CD14-positive monocyte (primary cell): ENCODE measurements around the gene ZBTB1. TPM values are rescaled to one million over a fixed set of nuclear protein-coding genes. Genes with fewer than 3 reads are reported as not detected.

Experiments
- DNase-seq, 3 donors: peaks; one replicate each; pipeline ENCODE4 v3.0.0-alpha.2; 2011 to 2022
- H2AFZ ChIP-seq: 2 replicates; pipeline ENCODE4 v1.6.0; 2012; ENCODE audit warnings: mild to moderate bottlenecking, low read depth, low read length, inconsistent platforms; ENCODE audit not compliant: insufficient read depth, poor library complexity, severe bottlenecking
- H3K27ac ChIP-seq, 2 donors: 1 replicate in 1 of 2; 2 replicates in 1 of 2; pipeline ENCODE4 v1.5.1; 2012 to 2013; ENCODE audit warnings: low read length in 2 of 2, control low read depth in 1 of 2, inconsistent platforms in 1 of 2, low read depth in 1 of 2, mild to moderate bottlenecking in 1 of 2
- H3K27me3 ChIP-seq, 2 donors: one replicate each; pipeline versions ENCODE4 v1.6.0 to v1.6.1; 2011 to 2013; ENCODE audit warnings: low read length in 2 of 2; ENCODE audit not compliant: control insufficient read depth in 2 of 2, insufficient read depth in 2 of 2
- H3K36me3 ChIP-seq, 2 donors: replicated peaks in 1 of 2; 1 replicate in 1 of 2; 2 replicates in 1 of 2; pipeline versions ENCODE4 v1.5.1 to v1.6.1; 2012 to 2013; ENCODE audit warnings: low read length in 2 of 2, control low read depth in 1 of 2, inconsistent platforms in 1 of 2, mild to moderate bottlenecking in 1 of 2; ENCODE audit not compliant: insufficient read depth in 2 of 2, control insufficient read depth in 1 of 2
- H3K4me1 ChIP-seq, 2 donors: 1 replicate in 1 of 2; 2 replicates in 1 of 2; pipeline versions ENCODE4 v1.5.1 to v1.6.1; 2012 to 2013; ENCODE audit warnings: low read length in 2 of 2, control low read depth in 1 of 2, inconsistent platforms in 1 of 2, mild to moderate bottlenecking in 1 of 2, moderate library complexity in 1 of 2; ENCODE audit not compliant: insufficient read depth in 2 of 2, control insufficient read depth in 1 of 2
- H3K4me2 ChIP-seq: replicated peaks from 2 replicates; pipeline ENCODE3; 2012; ENCODE audit warnings: low read length, moderate library complexity, mild to moderate bottlenecking; ENCODE audit not compliant: poor library complexity, severe bottlenecking; ENCODE audit errors: extremely low read depth
- H3K4me3 ChIP-seq, 3 experiments: fragments of 200-600 bp in 1 of 3; sonication (generic) in 1 of 3; replicated peaks in 1 of 3; 1 replicate in 2 of 3; 2 replicates in 1 of 3; pipeline ENCODE4 v1.5.1; 2011 to 2013; ENCODE audit warnings: low read length in 3 of 3, mild to moderate bottlenecking in 3 of 3, control low read depth in 2 of 3, low read depth in 2 of 3, inconsistent platforms in 1 of 3, moderate library complexity in 1 of 3
- H3K79me2 ChIP-seq: 2 replicates; pipeline ENCODE4 v1.6.0; 2012; ENCODE audit warnings: mild to moderate bottlenecking, control low read depth, inconsistent platforms, low read length, moderate library complexity; ENCODE audit not compliant: insufficient read depth
- H3K9ac ChIP-seq: 2 replicates; pipeline ENCODE4 v1.6.0; 2017; ENCODE audit warnings: low read length, mild to moderate bottlenecking; ENCODE audit not compliant: insufficient read depth, poor library complexity, severe bottlenecking
- H3K9me3 ChIP-seq, 2 donors: replicated peaks in 1 of 2; 1 replicate in 1 of 2; 2 replicates in 1 of 2; pipeline versions ENCODE4 v1.5.1 to v1.6.1; 2012 to 2013; ENCODE audit warnings: low read length in 2 of 2, control low read depth in 1 of 2; ENCODE audit not compliant: control insufficient read depth in 1 of 2, insufficient read depth in 1 of 2
- H4K20me1 ChIP-seq: 2 replicates; pipeline ENCODE4 v1.6.0; 2012; ENCODE audit warnings: mild to moderate bottlenecking, low read length, control low read depth, moderate library complexity; ENCODE audit not compliant: insufficient read depth
- H3K27ac Mint-ChIP-seq, 7 donors: one replicate each; pipeline ENCODE4 v1.8.0; 2020; ENCODE audit warnings: mild to moderate bottlenecking in 7 of 7, mixed read lengths in 7 of 7, moderate library complexity in 6 of 7, inconsistent platforms in 2 of 7
- H3K27me3 Mint-ChIP-seq, 3 donors: one replicate each; pipeline ENCODE4 v1.8.0; 2021 to 2022; ENCODE audit warnings: low read depth in 3 of 3, mild to moderate bottlenecking in 3 of 3, mixed read lengths in 3 of 3, moderate library complexity in 3 of 3, inconsistent platforms in 1 of 3
- H3K36me3 Mint-ChIP-seq, 2 donors: one replicate each; pipeline ENCODE4 v1.8.0; 2020; ENCODE audit warnings: mixed read lengths in 2 of 2, inconsistent platforms in 1 of 2, mild to moderate bottlenecking in 1 of 2
- H3K4me1 Mint-ChIP-seq: one replicate; pipeline ENCODE4 v1.8.0; 2020; ENCODE audit warnings: mild to moderate bottlenecking, mixed read lengths
- H3K4me3 Mint-ChIP-seq, 2 donors: one replicate each; pipeline ENCODE4 v1.8.0; 2020; ENCODE audit warnings: mild to moderate bottlenecking in 2 of 2, mixed read lengths in 2 of 2, moderate library complexity in 1 of 2
- H3K9me3 Mint-ChIP-seq, 7 donors: one replicate each; pipeline ENCODE4 v1.8.0; 2020 to 2022; ENCODE audit warnings: mixed read lengths in 7 of 7, mild to moderate bottlenecking in 6 of 7, moderate library complexity in 6 of 7, inconsistent platforms in 2 of 7
- WGBS: methylation state at CpG from one replicate; pipeline ENCODE4 v1.1.5; 2013; ENCODE audit warnings: missing lambda C conversion rate; ENCODE audit not compliant: insufficient coverage; 5-methylcytosine and 5-hydroxymethylcytosine counted together
- intact Hi-C, 2 donors: fragments of 100-400 bp; cut with micrococcal nuclease; formaldehyde crosslinking; loops; one replicate each; pipeline versions ENCODE4 v1.15.0 to v1.15.1; 2023
- polyA plus RNA-seq, 3 donors: library from polyadenylated mRNA; depleted of rRNA in 1 of 3; unstranded in 2 of 3; stranded (reverse) in 1 of 3; fragments of 300-500 nt in 2 of 3; fragments of >200 nt in 1 of 3; fragmentation: Illumina TruSeq in 2 of 3; gene quantifications; 1 replicate in 2 of 3; 2 replicates in 1 of 3; pipeline ENCODE4 v1.2.3, GENCODE V29; 2012 to 2021
- TF ChIP-seq, protein P1 (sequence below): fragments of 200-600 bp; IDR thresholded peaks from one replicate; pipeline ENCODE4 v1.8.0; 2022; ENCODE audit warnings: antibody characterized with exemption, mild to moderate bottlenecking

The ZBTB1 gene
- polyA plus RNA-seq, 3 donors, result 27.7 to 45.4 (median 33.4) TPM

DNA sequence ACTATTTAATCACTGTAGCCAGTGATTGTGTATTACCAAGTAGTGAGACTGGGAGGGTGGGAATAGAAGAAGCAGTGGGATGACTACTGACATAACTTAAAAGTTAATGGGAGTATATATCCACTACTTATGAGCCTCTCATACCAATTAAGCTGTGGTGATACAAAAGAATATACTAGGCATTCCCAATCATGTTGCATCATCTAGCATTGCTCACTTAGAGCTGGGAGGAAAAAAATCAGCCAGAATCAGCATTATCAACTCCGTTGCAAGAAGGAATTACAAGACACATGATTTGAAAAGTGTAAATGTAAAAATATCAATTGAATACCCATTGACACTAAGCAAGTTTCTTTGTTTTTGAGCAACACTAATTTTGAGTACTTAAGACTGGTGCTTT is 44.4 kb downstream of the ZBTB1 start:
- peaks cover 0 to 5% (median 0%) of the 10 kb centered on the region in 7 donors for H3K9me3 Mint-ChIP-seq
- WGBS, result no CpG with 5 or more reads among the region's 1 CpG
- no peak overlapping the region for H2AFZ ChIP-seq
- H4K20me1 ChIP-seq, result no peaks in the 10 kb centered on the region
- no peaks in the 10 kb centered on the region for H3K9me3 ChIP-seq
- H3K4me2 ChIP-seq, result peak overlapping the region; percentile 47
- H3K27me3 Mint-ChIP-seq, result peaks cover 50 to 74% (median 61%) of the 10 kb centered on the region in 3 donors
- peaks cover 44 to 70% of the 10 kb centered on the region in 2 donors for H3K27me3 ChIP-seq
- TF ChIP-seq, protein P1, sequence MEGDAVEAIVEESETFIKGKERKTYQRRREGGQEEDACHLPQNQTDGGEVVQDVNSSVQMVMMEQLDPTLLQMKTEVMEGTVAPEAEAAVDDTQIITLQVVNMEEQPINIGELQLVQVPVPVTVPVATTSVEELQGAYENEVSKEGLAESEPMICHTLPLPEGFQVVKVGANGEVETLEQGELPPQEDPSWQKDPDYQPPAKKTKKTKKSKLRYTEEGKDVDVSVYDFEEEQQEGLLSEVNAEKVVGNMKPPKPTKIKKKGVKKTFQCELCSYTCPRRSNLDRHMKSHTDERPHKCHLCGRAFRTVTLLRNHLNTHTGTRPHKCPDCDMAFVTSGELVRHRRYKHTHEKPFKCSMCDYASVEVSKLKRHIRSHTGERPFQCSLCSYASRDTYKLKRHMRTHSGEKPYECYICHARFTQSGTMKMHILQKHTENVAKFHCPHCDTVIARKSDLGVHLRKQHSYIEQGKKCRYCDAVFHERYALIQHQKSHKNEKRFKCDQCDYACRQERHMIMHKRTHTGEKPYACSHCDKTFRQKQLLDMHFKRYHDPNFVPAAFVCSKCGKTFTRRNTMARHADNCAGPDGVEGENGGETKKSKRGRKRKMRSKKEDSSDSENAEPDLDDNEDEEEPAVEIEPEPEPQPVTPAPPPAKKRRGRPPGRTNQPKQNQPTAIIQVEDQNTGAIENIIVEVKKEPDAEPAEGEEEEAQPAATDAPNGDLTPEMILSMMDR, result no peak
- intact Hi-C loops, result loop anchor here in 1 of 2 donors (10.0 kb wide), 1 partner anchor 436 kb away; the partner anchor contains the start of gene FNTB
- peaks cover 11% of the 10 kb centered on the region for H3K4me1 Mint-ChIP-seq
- H3K27ac ChIP-seq, result no peak overlapping the region
- no peaks in the 10 kb centered on the region for H3K36me3 ChIP-seq
- DNase-seq, result no peak
- H3K4me1 ChIP-seq, result peaks cover 10 to 12% of the 10 kb centered on the region in 2 donors
- no peak overlapping the region for H3K4me3 ChIP-seq
- no peak overlapping the region for H3K27ac Mint-ChIP-seq
- no peak overlapping the region for H3K9ac ChIP-seq
- peak overlapping the region in 1 of 2 donors; percentile 75 for H3K4me3 Mint-ChIP-seq
- H3K79me2 ChIP-seq, result no peaks in the 10 kb centered on the region
- H3K36me3 Mint-ChIP-seq, result peaks cover 4 to 6% of the 10 kb centered on the region in 2 donors

DNA sequence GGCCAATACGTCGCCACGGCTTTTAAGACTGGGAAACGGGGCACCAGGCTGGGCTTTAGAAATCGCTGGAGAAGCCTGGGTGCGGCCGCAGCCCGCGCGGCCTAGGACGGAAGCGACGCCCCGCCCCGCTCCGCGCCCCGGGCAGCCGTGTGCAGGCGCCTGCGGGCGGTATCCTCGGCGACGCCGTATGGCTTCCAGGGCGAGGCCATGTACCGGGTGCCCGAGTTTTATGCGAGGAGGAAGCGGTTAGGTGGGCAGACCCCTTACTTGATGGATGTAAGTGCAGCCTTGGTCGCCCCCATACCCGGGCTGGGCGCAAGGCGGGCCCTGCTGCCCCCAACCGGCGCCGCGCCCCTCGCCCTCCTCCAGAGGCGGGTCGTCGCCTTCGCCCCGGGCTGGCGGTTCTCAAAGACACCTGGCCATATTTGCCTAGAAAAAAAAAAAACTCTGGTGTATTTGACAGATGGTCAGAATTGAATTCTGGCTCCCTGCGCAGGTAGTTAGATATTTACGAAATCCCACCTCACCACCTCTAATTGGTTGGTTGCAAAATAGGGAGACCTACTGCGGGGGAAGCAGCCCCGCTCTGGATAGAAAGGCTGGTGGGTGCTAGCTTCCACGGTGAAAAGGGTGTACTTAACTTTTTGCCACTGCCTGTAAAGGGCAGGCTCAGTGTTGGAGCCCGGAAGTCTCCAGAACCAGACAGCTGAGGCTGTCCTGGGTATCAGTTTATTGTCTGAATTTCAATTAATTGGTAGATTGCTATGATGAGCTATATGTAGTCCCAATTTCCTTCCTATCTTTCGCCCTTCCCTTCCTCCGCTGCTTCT is 45.4 kb downstream of the ZBTB1 start, which contains the start of gene PPP1R36:
Gene PPP1R36, plus strand, starts transcription at position 171 of the 830 bp plus-strand sequence. Its CDS starts 37 bp downstream, at position 208.
- Histone ChIP-seq H3K4me3 (peak within 1 kb of the TSS in 1 of 3 experiments; percentile 50), H4K20me1 (no peaks in the 10 kb centered on the region), H3K79me2 (no peaks in the 10 kb centered on the region), H3K4me2 (peak within 1 kb of the TSS; percentile 47), H3K27ac (no peak within 1 kb of the TSS), H3K9ac (no peak within 1 kb of the TSS), H3K4me1 (peaks cover 10 to 12% of the 10 kb centered on the region in 2 donors), H2AFZ (peak within 1 kb of the TSS; percentile 41), H3K9me3 (no peaks in the 10 kb centered on the region), H3K27me3 (peaks cover 35 to 62% of the 10 kb centered on the region in 2 donors), H3K36me3 (no peaks in the 10 kb centered on the region)
- Mint-ChIP-seq H3K36me3 (peaks cover 4 to 6% of the 10 kb centered on the region in 2 donors), H3K27ac (no peak within 1 kb of the TSS), H3K4me3 (peak within 1 kb of the TSS; percentile 50 to 86), H3K4me1 (peaks cover 11% of the 10 kb centered on the region), H3K9me3 (peaks cover 0 to 5% (median 0%) of the 10 kb centered on the region in 7 donors), H3K27me3 (peaks cover 47 to 69% (median 55%) of the 10 kb centered on the region in 3 donors)
- intact Hi-C loops, result loop anchor here in 1 of 2 donors (10.0 kb wide), 1 partner anchor 435 kb away; the partner anchor contains the start of gene FNTB
- DNase-seq, result peak in 2 of 3 donors; percentile 22 to 30
- TF ChIP-seq, protein P1, result no peak
- 2% methylated on average over 40 of the region's 54 CpGs for WGBS
